ENCODE data around the gene UGT1A7.
"Not testable (repeated sequence)": the region's sequence is repeated elsewhere in the genome, so short reads cannot be mapped to it uniquely, and the experiment has no call there.

The UGT1A7 gene

GRCh38 chr2:233712611-233713261 is 31.0 kb downstream of the UGT1A7 start, which contains the start of gene UGT1A5:
TSS of gene UGT1A5 (plus strand) at chr2:233712907. CDS start at chr2:233712992, 85 bp downstream.
- DNase-seq (ENCODE audit: low read depth in 2 of 2): no peak

DNA sequence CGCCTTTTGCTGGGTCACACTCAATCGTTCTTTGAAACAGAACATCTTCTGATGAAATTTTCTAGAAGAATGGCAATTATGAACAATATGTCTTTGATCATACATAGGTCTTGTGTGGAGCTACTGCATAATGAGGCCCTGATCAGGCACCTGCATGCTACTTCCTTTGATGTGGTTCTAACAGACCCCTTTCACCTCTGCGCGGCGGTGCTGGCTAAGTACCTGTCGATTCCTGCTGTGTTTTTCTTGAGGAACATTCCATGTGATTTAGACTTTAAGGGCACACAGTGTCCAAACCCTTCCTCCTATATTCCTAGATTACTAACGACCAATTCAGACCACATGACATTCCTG is 31.5 kb downstream of the UGT1A7 start:
- DNase-seq (ENCODE audit: low read depth in 2 of 2): no peak

GRCh38 chr2:233714121-233714520 is 32.4 kb downstream of the UGT1A7 start:
- DNase-seq (ENCODE audit: low read depth in 2 of 2): no peak

- no peak for DNase-seq (ENCODE audit: low read depth in 2 of 2)
These were observed 36.9 kb downstream of the UGT1A7 start, which contains the start of gene UGT1A4 for GRCh38 chr2:233718552-233718951. TSS of gene UGT1A4 (plus strand) at chr2:233718736. CDS start at chr2:233718821, 85 bp downstream.

- DNase-seq (ENCODE audit: low read depth in 2 of 2): no peak
These were observed 47.1 kb downstream of the UGT1A7 start, which contains the start of gene UGT1A3 for GRCh38 chr2:233728723-233729301. TSS of gene UGT1A3 (plus strand) at chr2:233729042. CDS start at chr2:233729127, 85 bp downstream.

DNA sequence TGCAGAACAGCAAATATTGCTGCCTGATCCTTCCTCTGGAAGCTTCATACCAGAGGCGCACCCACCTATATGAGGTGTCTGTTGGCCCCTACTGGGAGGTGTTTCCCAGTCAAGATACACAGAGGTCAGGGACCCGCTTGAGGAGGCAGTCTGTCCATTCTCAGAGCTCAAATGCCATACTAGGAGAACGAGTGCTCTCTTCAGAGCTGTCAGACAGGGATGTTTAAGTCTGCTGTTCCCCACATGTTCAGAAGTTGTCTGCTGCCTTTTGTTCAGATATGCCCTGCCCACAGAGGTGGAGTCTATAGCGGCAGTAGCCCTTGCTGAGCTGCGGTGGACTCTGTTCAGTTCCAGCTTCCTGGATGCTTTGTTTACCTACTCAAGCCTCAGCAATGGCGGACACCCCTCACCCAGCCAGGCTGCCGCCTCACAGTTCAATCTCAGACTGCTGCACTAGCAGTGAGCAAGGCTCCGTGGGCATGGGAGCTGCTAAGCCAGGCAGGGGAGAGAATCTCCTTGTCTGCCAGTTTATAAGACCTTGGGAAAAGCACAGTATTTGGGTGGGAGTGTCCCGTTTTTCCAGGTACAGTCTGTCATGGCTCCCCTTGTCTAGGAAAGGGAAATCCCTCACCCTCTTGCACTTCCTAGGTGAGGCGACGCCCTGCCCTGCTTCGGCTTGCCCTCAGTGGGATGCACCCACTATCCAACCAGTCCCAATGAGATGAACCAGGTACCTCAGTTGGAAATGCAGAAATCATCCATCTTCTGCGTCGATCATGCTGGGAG is 55.4 kb downstream of the UGT1A7 start:
- not testable (repeated sequence) for DNase-seq (ENCODE audit: low read depth in 2 of 2)

DNA sequence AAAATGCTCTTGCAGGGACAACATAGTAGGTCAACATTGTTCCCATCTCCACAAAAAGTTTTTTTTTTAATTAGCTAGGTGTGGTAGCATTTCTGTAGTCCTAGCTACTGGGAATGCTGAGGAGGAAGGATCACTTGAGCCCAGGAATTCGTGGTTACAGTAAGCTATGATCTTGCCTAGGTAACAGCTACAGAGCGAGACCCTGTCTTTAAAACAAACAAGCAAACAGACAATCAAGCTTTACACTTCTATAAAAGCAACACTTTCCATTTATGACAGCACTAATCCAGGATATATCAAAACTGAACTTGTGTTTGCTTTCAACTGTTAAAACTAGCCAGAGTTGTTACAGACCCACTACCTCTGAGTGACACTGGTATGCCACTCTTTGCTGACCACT is 59.2 kb downstream of the UGT1A7 start:
- DNase-seq (ENCODE audit: low read depth in 2 of 2): no peak

GRCh38 chr2:233743464-233744259 is 62.0 kb downstream of the UGT1A7 start:
- DNase-seq (ENCODE audit: low read depth in 2 of 2): no peak

- DNase-seq (ENCODE audit: low read depth in 2 of 2): no peak
These were observed 63.5 kb downstream of the UGT1A7 start for GRCh38 chr2:233745073-233745755.

GRCh38 chr2:233745838-233746237 is 64.1 kb downstream of the UGT1A7 start:
- DNase-seq (ENCODE audit: low read depth in 2 of 2): not testable (repeated sequence)

GRCh38 chr2:233746475-233747282 is 65.0 kb downstream of the UGT1A7 start:
- no peak for DNase-seq (ENCODE audit: low read depth in 2 of 2)

DNA sequence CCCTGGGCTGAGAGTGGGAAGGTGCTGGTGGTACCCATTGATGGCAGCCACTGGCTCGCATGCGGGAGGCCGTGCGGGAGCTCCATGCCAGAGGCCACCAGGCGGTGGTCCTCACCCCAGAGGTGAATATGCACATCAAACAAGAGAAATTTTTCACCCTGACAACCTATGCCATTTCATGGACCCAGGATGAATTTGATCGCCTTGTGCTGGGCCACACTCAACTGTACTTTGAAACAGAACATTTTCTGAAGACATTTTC is 65.5 kb downstream of the UGT1A7 start:
- DNase-seq (ENCODE audit: low read depth in 2 of 2): no peak

- not testable (repeated sequence) for DNase-seq (ENCODE audit: low read depth in 2 of 2)
These were observed 69.0 kb downstream of the UGT1A7 start for GRCh38 chr2:233750689-233751088.

GRCh38 chr2:233751212-233752009 is 69.7 kb downstream of the UGT1A7 start:
- DNase-seq (ENCODE audit: low read depth in 2 of 2): not testable (repeated sequence)

- DNase-seq (ENCODE audit: low read depth in 2 of 2): no peak
These were observed 73.3 kb downstream of the UGT1A7 start for GRCh38 chr2:233754872-233755611.

DNA sequence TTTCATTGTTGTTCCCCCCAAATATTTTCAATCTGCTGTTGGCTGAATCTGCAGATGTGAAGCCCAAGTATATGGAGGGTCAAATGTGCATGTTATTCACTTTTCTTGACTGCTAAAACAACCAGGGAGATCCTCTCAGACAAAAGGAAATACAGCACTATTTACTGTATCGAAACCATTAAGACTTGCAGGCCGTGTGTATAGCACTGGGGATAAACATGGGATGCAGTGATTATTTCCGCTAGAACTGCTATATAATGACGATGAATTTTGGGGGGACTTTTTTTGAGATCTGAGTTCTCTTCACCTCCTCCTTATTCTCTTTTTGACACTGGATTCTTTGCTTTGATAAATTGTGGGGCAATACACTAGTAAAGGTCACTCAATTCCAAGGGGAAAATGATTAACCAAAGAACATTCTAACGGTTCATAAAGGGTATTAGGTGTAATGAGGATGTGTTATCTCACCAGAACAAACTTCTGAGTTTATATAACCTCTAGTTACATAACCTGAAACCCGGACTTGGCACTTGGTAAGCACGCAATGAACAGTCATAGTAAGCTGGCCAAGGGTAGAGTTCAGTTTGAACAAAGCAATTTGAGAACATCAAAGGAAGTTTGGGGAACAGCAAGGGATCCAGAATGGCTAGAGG is 74.9 kb downstream of the UGT1A7 start:
- no peak for DNase-seq (ENCODE audit: low read depth in 2 of 2)

DNA sequence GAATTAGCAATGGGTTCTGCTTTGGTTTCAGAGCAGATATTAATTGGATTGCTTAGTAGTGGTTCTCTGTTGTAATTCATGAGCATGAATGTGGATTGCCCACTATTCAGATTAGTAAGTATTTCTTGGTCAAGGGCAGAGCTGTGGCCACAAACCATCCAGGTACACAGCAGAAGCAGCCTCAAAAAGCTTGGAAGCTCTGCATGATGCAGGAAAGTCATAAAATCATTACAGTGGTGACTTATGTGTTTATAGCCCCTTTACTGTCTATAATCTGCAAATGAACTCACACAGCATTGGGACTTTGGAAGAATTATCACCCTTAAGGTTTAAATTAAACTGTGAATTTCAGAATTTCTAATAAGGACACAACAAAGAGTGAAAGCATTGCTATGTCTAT is 76.4 kb downstream of the UGT1A7 start:
- no peak for DNase-seq (ENCODE audit: low read depth in 2 of 2)

DNA sequence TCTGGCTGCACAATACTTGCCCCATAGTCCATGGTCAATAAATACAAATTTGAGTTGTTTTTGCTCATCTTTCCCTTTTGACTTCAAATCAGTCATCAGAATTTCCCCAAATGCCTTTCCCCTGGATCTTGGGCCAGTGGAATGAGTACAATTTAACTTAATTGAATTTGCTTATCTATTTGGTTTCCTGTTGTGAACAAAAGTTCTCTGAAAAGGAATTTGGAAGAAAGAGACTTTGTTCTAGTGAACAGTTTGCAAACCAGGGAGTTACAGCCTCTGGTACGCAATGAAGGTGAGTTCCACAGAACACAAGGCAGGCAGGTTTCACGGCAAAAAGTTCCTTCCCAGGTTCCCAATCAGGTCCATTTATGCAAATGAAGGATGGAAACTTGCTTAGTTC is 77.1 kb downstream of the UGT1A7 start:
- DNase-seq (ENCODE audit: low read depth in 2 of 2): no peak

- DNase-seq (ENCODE audit: low read depth in 2 of 2): no peak
These were observed 78.3 kb downstream of the UGT1A7 start, which contains the start of gene UGT1A1 for GRCh38 chr2:233760043-233760442. TSS of gene UGT1A1 (plus strand) at chr2:233760270. CDS start at chr2:233760288, 18 bp downstream.

Data from stimulated activated CD8-positive, alpha-beta memory T cell treated with anti-CD3 and anti-CD28 coated beads, Interleukin-2, amount 100 ng/mL, for 1 hour (primary cell).